Trophoblast cell (in vitro differentiated cells and primary cell): Measurements from ENCODE around the gene TRAIP.

Experiments used
- DNase-seq, 2 donors: peaks; one replicate each; pipeline ENCODE4 v3.0.0-alpha.2; 2016
- H2AFZ ChIP-seq: 2 replicates; pipeline ENCODE4 v1.6.1; 2013; ENCODE audit warnings: low read length, moderate library complexity, mild to moderate bottlenecking; ENCODE audit not compliant: insufficient read depth, poor library complexity
- H2AK5ac ChIP-seq: 2 replicates; pipeline ENCODE4 v1.6.1; 2013; ENCODE audit warnings: mild to moderate bottlenecking, low read length
- H2BK120ac ChIP-seq: 2 replicates; pipeline ENCODE4 v1.6.1; 2013; ENCODE audit warnings: low read length, mild to moderate bottlenecking, moderate library complexity; ENCODE audit not compliant: insufficient read depth, poor library complexity
- H2BK12ac ChIP-seq: 2 replicates; pipeline ENCODE4 v1.6.1; 2013; ENCODE audit warnings: mild to moderate bottlenecking, low read length, moderate library complexity
- H2BK5ac ChIP-seq: 2 replicates; pipeline ENCODE4 v1.6.1; 2013; ENCODE audit warnings: low read length, low read depth, moderate library complexity, mild to moderate bottlenecking; ENCODE audit not compliant: poor library complexity
- H3K14ac ChIP-seq: 2 replicates; pipeline ENCODE4 v1.6.1; 2013; ENCODE audit warnings: mild to moderate bottlenecking, low read length
- H3K18ac ChIP-seq: 2 replicates; pipeline ENCODE4 v1.6.1; 2013; ENCODE audit warnings: mild to moderate bottlenecking, low read length
- H3K23ac ChIP-seq: 2 replicates; pipeline ENCODE4 v1.6.1; 2013; ENCODE audit warnings: low read length
- H3K27ac ChIP-seq: 2 replicates; pipeline ENCODE4 v1.5.1; 2013; ENCODE audit warnings: low read depth, mild to moderate bottlenecking, inconsistent platforms, low read length, moderate library complexity
- H3K27me3 ChIP-seq: 2 replicates; pipeline ENCODE4 v1.6.1; 2013; ENCODE audit warnings: inconsistent platforms, mild to moderate bottlenecking, low read length, moderate library complexity; ENCODE audit not compliant: insufficient read depth
- H3K36me3 ChIP-seq, 2 experiments: 1 replicate in 1 of 2; 2 replicates in 1 of 2; pipeline ENCODE4 v1.6.1; 2013; ENCODE audit warnings: low read length in 2 of 2, mild to moderate bottlenecking in 2 of 2, moderate library complexity in 1 of 2; ENCODE audit not compliant: insufficient read depth in 2 of 2, control insufficient read depth in 1 of 2
- H3K4ac ChIP-seq: 2 replicates; pipeline ENCODE4 v1.6.1; 2013; ENCODE audit warnings: low read depth, mild to moderate bottlenecking, low read length, moderate library complexity
- H3K4me1 ChIP-seq, 2 experiments: 1 replicate in 1 of 2; 2 replicates in 1 of 2; pipeline ENCODE4 v1.6.1; 2013; ENCODE audit warnings: low read length in 2 of 2, mild to moderate bottlenecking in 2 of 2, moderate library complexity in 1 of 2; ENCODE audit not compliant: insufficient read depth in 2 of 2, control insufficient read depth in 1 of 2
- H3K4me2 ChIP-seq: 2 replicates; pipeline ENCODE4 v1.6.1; 2013; ENCODE audit warnings: inconsistent platforms, mild to moderate bottlenecking, low read length, moderate library complexity
- H3K4me3 ChIP-seq: 2 replicates; pipeline ENCODE4 v1.5.1; 2013; ENCODE audit warnings: mild to moderate bottlenecking, low read depth, low read length, inconsistent platforms
- H3K79me1 ChIP-seq: one replicate; pipeline ENCODE4 v1.6.1; 2013; ENCODE audit warnings: low read length
- H3K79me2 ChIP-seq: 2 replicates; pipeline ENCODE4 v1.6.1; 2013; ENCODE audit warnings: low read length, mild to moderate bottlenecking; ENCODE audit not compliant: control insufficient read depth, insufficient read depth, poor library complexity
- H3K9ac ChIP-seq: 2 replicates; pipeline ENCODE4 v1.6.1; 2013; ENCODE audit warnings: mild to moderate bottlenecking, low read length
- H3K9me3 ChIP-seq: 2 replicates; pipeline ENCODE4 v1.6.1; 2013; ENCODE audit warnings: low read depth, mild to moderate bottlenecking, control low read depth, inconsistent platforms, low read length; ENCODE audit not compliant: insufficient read depth
- H4K12ac ChIP-seq: 2 replicates; pipeline ENCODE4 v1.6.1; 2013; ENCODE audit warnings: low read depth, mild to moderate bottlenecking, low read length, moderate library complexity
- H4K8ac ChIP-seq: 2 replicates; pipeline ENCODE4 v1.6.1; 2013; ENCODE audit warnings: low read depth, mild to moderate bottlenecking, low read length, moderate library complexity
- H4K91ac ChIP-seq: one replicate; pipeline ENCODE4 v1.6.1; 2013; ENCODE audit warnings: low read depth, mild to moderate bottlenecking, low read length, moderate library complexity
- WGBS: extraction: QIAGEN DNeasy Blood & Tissue Kit; methylation state at CpG from one replicate; pipeline ENCODE4 v1.1.7; 2013; ENCODE audit warnings: missing lambda C conversion rate; ENCODE audit not compliant: insufficient read length, insufficient coverage; ENCODE audit errors: extremely low coverage; 5-methylcytosine and 5-hydroxymethylcytosine counted together

Gene TRAIP

GRCh38 chr3:49842843-49843517, 13.4 kb downstream of the TRAIP start:
- H2BK5ac ChIP-seq: no peak overlapping the region
- H2BK120ac ChIP-seq: no peak overlapping the region
- DNase-seq: no peak
- no peak overlapping the region for H2AFZ ChIP-seq
- no peak overlapping the region for H2AK5ac ChIP-seq
- H3K14ac ChIP-seq: no peak overlapping the region
- H3K4me3 ChIP-seq: no peak overlapping the region
- H3K27me3 ChIP-seq: no peaks in the 10 kb centered on the region
- H4K8ac ChIP-seq: no peak overlapping the region
- H2BK12ac ChIP-seq: no peak overlapping the region
- no peak overlapping the region for H3K27ac ChIP-seq
- H3K4me2 ChIP-seq: no peak overlapping the region
- no peak overlapping the region for H3K9ac ChIP-seq
- no peak overlapping the region for H4K12ac ChIP-seq
- WGBS: no CpG with 5 or more reads among the region's 3 CpGs
- no peak overlapping the region for H4K91ac ChIP-seq
- H3K9me3 ChIP-seq: no peaks in the 10 kb centered on the region
- H3K18ac ChIP-seq: no peak overlapping the region
- no peak overlapping the region for H3K23ac ChIP-seq
- H3K4me1 ChIP-seq: no peaks in the 10 kb centered on the region
- peaks cover 27 to 34% of the 10 kb centered on the region in 2 experiments for H3K36me3 ChIP-seq
- H3K79me2 ChIP-seq: no peaks in the 10 kb centered on the region
- no peak overlapping the region for H3K4ac ChIP-seq
- H3K79me1 ChIP-seq: no peaks in the 10 kb centered on the region

GRCh38 chr3:49841806-49842205, 14.6 kb downstream of the TRAIP start:
- no CpG with 5 or more reads among the region's 7 CpGs for WGBS
- H2BK12ac ChIP-seq: no peak overlapping the region

GRCh38 chr3:49841126-49841696, 15.2 kb downstream of the TRAIP start:
- Histone ChIP-seq H3K27ac (no peak overlapping the region), H4K8ac (no peak overlapping the region), H3K9ac (no peak overlapping the region), H3K9me3 (no peaks in the 10 kb centered on the region), H3K4me3 (no peak overlapping the region), H3K14ac (no peak overlapping the region), H2AFZ (no peak overlapping the region), H3K18ac (no peak overlapping the region), H4K91ac (no peak overlapping the region), H2BK120ac (no peak overlapping the region), H3K27me3 (no peaks in the 10 kb centered on the region), H3K4me1 (no peaks in the 10 kb centered on the region), H3K36me3 (peaks cover 24 to 40% of the 10 kb centered on the region in 2 experiments), H2BK12ac (no peak overlapping the region), H3K4me2 (no peak overlapping the region), H3K79me1 (no peaks in the 10 kb centered on the region), H3K23ac (no peak overlapping the region), H3K4ac (no peak overlapping the region), H3K79me2 (no peaks in the 10 kb centered on the region), H4K12ac (no peak overlapping the region), H2AK5ac (no peak overlapping the region), H2BK5ac (no peak overlapping the region)
- peak in 1 of 2 donors; percentile 20 for DNase-seq

More at GRCh38 chr3:49841806-49842205, 14.6 kb downstream of the TRAIP start:
- Histone ChIP-seq H3K14ac (no peak overlapping the region), H2AK5ac (no peak overlapping the region), H2BK5ac (no peak overlapping the region), H3K36me3 (peaks cover 22 to 40% of the 10 kb centered on the region in 2 experiments), H3K79me1 (no peaks in the 10 kb centered on the region), H4K91ac (no peak overlapping the region), H2BK120ac (no peak overlapping the region), H3K9ac (no peak overlapping the region), H3K79me2 (no peaks in the 10 kb centered on the region), H2AFZ (no peak overlapping the region), H4K8ac (no peak overlapping the region), H3K4me1 (no peaks in the 10 kb centered on the region), H3K4me2 (no peak overlapping the region), H3K4me3 (no peak overlapping the region), H3K18ac (no peak overlapping the region), H3K23ac (no peak overlapping the region), H3K4ac (no peak overlapping the region), H3K9me3 (no peaks in the 10 kb centered on the region), H4K12ac (no peak overlapping the region), H3K27ac (no peak overlapping the region), H3K27me3 (no peaks in the 10 kb centered on the region)
- no peak for DNase-seq

GRCh38 chr3:49840388-49840787, 16.0 kb downstream of the TRAIP start:
- no peak overlapping the region for H3K14ac ChIP-seq
- no peak overlapping the region for H4K8ac ChIP-seq
- no peak overlapping the region for H4K12ac ChIP-seq
- H3K4me3 ChIP-seq: no peak overlapping the region
- H3K4me1 ChIP-seq: no peaks in the 10 kb centered on the region
- DNase-seq: no peak
- no peak overlapping the region for H3K4me2 ChIP-seq
- H3K27ac ChIP-seq: no peak overlapping the region
- H2BK12ac ChIP-seq: no peak overlapping the region
- H3K23ac ChIP-seq: no peak overlapping the region
- H3K18ac ChIP-seq: no peak overlapping the region
- no peak overlapping the region for H3K9ac ChIP-seq
- H3K79me2 ChIP-seq: no peaks in the 10 kb centered on the region
- H2BK5ac ChIP-seq: no peak overlapping the region
- H2AFZ ChIP-seq: no peak overlapping the region
- H3K9me3 ChIP-seq: no peaks in the 10 kb centered on the region
- H3K79me1 ChIP-seq: no peaks in the 10 kb centered on the region
- H2BK120ac ChIP-seq: no peak overlapping the region
- H4K91ac ChIP-seq: no peak overlapping the region
- WGBS: no CpG with 5 or more reads among the region's 2 CpGs
- no peak overlapping the region for H2AK5ac ChIP-seq
- H3K36me3 ChIP-seq: peaks cover 21 to 35% of the 10 kb centered on the region in 2 experiments
- no peaks in the 10 kb centered on the region for H3K27me3 ChIP-seq
- H3K4ac ChIP-seq: no peak overlapping the region
